ES-I3 (cell line): ENCODE data around the gene GPR4.
A peak's percentile ranks its signal among the peaks of the same experiment; 100 is the strongest.
"Not testable (repeated sequence)": the region's sequence is repeated elsewhere in the genome, so short reads cannot be mapped to it uniquely, and the experiment has no call there.

ENCODE experiments used
- H3K36me3 ChIP-seq: 2 replicates; pipeline ENCODE4 v1.6.1; 2013; ENCODE audit warnings: mild to moderate bottlenecking, low read length, control low read depth, moderate library complexity; ENCODE audit not compliant: insufficient read depth
- H3K4me1 ChIP-seq: 2 replicates; pipeline ENCODE4 v1.6.1; 2013; ENCODE audit warnings: mild to moderate bottlenecking, control low read depth, low read length; ENCODE audit not compliant: insufficient read depth
- H3K9ac ChIP-seq: 2 replicates; pipeline ENCODE4 v1.6.1; 2013; ENCODE audit warnings: low read depth, mild to moderate bottlenecking, low read length, moderate library complexity
- H3K9me3 ChIP-seq: 2 replicates; pipeline ENCODE4 v1.6.1; 2013; ENCODE audit warnings: mild to moderate bottlenecking, low read length, moderate library complexity; ENCODE audit not compliant: control insufficient read depth, insufficient read depth

GPR4 gene

GRCh38 chr19:45636902-45637301 lies 34.9 kb upstream of the GPR4 start:
- Histone ChIP-seq H3K36me3 (no peaks in the 10 kb centered on the region), H3K4me1 (peaks cover 23% of the 10 kb centered on the region; the same call in 1 of the 2 replicates), H3K9me3 (no peaks in the 10 kb centered on the region), H3K9ac (no peak overlapping the region)

- H3K4me1 ChIP-seq = peaks cover 24% of the 10 kb centered on the region; the same call in 1 of the 2 replicates
- no peaks in the 10 kb centered on the region for H3K9me3 ChIP-seq
- H3K36me3 ChIP-seq = no peaks in the 10 kb centered on the region
- no peak overlapping the region for H3K9ac ChIP-seq
Observed at GRCh38 chr19:45636275-45636674, 34.3 kb upstream of the GPR4 start.

- H3K9ac ChIP-seq = peak overlapping the region; percentile 26
- peaks cover 29% of the 10 kb centered on the region for H3K4me1 ChIP-seq
- no peaks in the 10 kb centered on the region; the same call in 1 of the 2 replicates for H3K36me3 ChIP-seq
Observed at GRCh38 chr19:45632468-45633196, 30.6 kb upstream of the GPR4 start.

GRCh38 chr19:45630463-45630862 lies 28.5 kb upstream of the GPR4 start:
- H3K36me3 ChIP-seq = no peaks in the 10 kb centered on the region; the same call in 1 of the 2 replicates
- no peaks in the 10 kb centered on the region for H3K9me3 ChIP-seq
- H3K4me1 ChIP-seq = peaks cover 29% of the 10 kb centered on the region
- H3K9ac ChIP-seq = no peak overlapping the region

More at GRCh38 chr19:45632468-45633196, 30.6 kb upstream of the GPR4 start:
- no peaks in the 10 kb centered on the region for H3K9me3 ChIP-seq

- Histone ChIP-seq H3K36me3 (no peaks in the 10 kb centered on the region; the same call in 1 of the 2 replicates), H3K9me3 (no peaks in the 10 kb centered on the region), H3K4me1 (peaks cover 29% of the 10 kb centered on the region), H3K9ac (no peak overlapping the region)
Observed at GRCh38 chr19:45629704-45630103, 27.7 kb upstream of the GPR4 start.

- H3K36me3 ChIP-seq, H3K9ac ChIP-seq, H3K9me3 ChIP-seq: not testable (repeated sequence)
- peaks cover 23% of the 10 kb centered on the region for H3K4me1 ChIP-seq
Observed at GRCh38 chr19:45628219-45628618, 26.2 kb upstream of the GPR4 start.

GRCh38 chr19:45623984-45624383 lies 22.0 kb upstream of the GPR4 start:
- H3K9me3 ChIP-seq = no peaks in the 10 kb centered on the region
- peaks cover 3% of the 10 kb centered on the region for H3K36me3 ChIP-seq
- no peaks in the 10 kb centered on the region for H3K4me1 ChIP-seq
- H3K9ac ChIP-seq = no peak overlapping the region

- no peak overlapping the region for H3K9ac ChIP-seq
- H3K4me1 ChIP-seq = no peaks in the 10 kb centered on the region
- peaks cover 3% of the 10 kb centered on the region for H3K36me3 ChIP-seq
- no peaks in the 10 kb centered on the region for H3K9me3 ChIP-seq
Observed at GRCh38 chr19:45621976-45622503, 20.0 kb upstream of the GPR4 start.

GRCh38 chr19:45621389-45621788 lies 19.4 kb upstream of the GPR4 start:
- no peak overlapping the region for H3K9ac ChIP-seq
- H3K9me3 ChIP-seq = no peaks in the 10 kb centered on the region
- peaks cover 3% of the 10 kb centered on the region for H3K36me3 ChIP-seq
- no peaks in the 10 kb centered on the region for H3K4me1 ChIP-seq

GRCh38 chr19:45616704-45617017 lies 14.6 kb upstream of the GPR4 start:
- Histone ChIP-seq H3K4me1 (no peaks in the 10 kb centered on the region), H3K9me3 (no peaks in the 10 kb centered on the region), H3K36me3 (peaks cover 18% of the 10 kb centered on the region; the same call in 1 of the 2 replicates), H3K9ac (peak overlapping the region; percentile 78)

GRCh38 chr19:45615795-45616703 lies 14.0 kb upstream of the GPR4 start:
- Histone ChIP-seq H3K9me3 (no peaks in the 10 kb centered on the region), H3K36me3 (peaks cover 18% of the 10 kb centered on the region; the same call in 1 of the 2 replicates), H3K9ac (peak overlapping the region; percentile 78), H3K4me1 (no peaks in the 10 kb centered on the region)

- H3K9ac ChIP-seq, H3K9me3 ChIP-seq, H3K4me1 ChIP-seq: not testable (repeated sequence)
- peaks cover 21% of the 10 kb centered on the region for H3K36me3 ChIP-seq
Observed at GRCh38 chr19:45615056-45615455, 13.0 kb upstream of the GPR4 start.

- H3K4me1 ChIP-seq = no peaks in the 10 kb centered on the region
- H3K36me3 ChIP-seq = peaks cover 21% of the 10 kb centered on the region
- H3K9me3 ChIP-seq = no peaks in the 10 kb centered on the region
- H3K9ac ChIP-seq = peak overlapping the region; percentile 12; the same call in 1 of the 2 replicates
Observed at GRCh38 chr19:45613926-45614725, 12.1 kb upstream of the GPR4 start.

GRCh38 chr19:45608948-45609347 lies 6.9 kb upstream of the GPR4 start:
- H3K9ac ChIP-seq = no peak overlapping the region
- peaks cover 16% of the 10 kb centered on the region for H3K36me3 ChIP-seq
- no peaks in the 10 kb centered on the region for H3K9me3 ChIP-seq
- H3K4me1 ChIP-seq = peaks cover 4% of the 10 kb centered on the region; the same call in 1 of the 2 replicates
